KOPT-K1 (cell line): ENCODE data around the gene TTF1.
"Not testable (repeated sequence)": the region's sequence is repeated elsewhere in the genome, so short reads cannot be mapped to it uniquely, and the experiment has no call there.

Experiments used
- H3K27ac ChIP-seq: fragments of 200-600 bp; sonication (generic); 2 replicates; pipeline ENCODE4 v1.5.1; 2016; ENCODE audit warnings: antibody characterized with exemption, mild to moderate bottlenecking, low read depth, low read length; ENCODE audit not compliant: poor library complexity, severe bottlenecking
- H3K36me3 ChIP-seq: fragments of 200-600 bp; sonication (generic); 2 replicates; pipeline ENCODE4 v1.5.1; 2017; ENCODE audit warnings: antibody characterized with exemption, mild to moderate bottlenecking, low read length, moderate library complexity; ENCODE audit not compliant: insufficient read depth
- H3K9me3 ChIP-seq: fragments of 200-600 bp; sonication (generic); 2 replicates; pipeline ENCODE4 v1.5.1; 2017; ENCODE audit warnings: antibody characterized with exemption, low read length, mild to moderate bottlenecking; ENCODE audit not compliant: insufficient read depth, poor library complexity, severe bottlenecking

TTF1 gene

GRCh38 chr9:132391449-132391848 is 15.2 kb downstream of the TTF1 start:
- Histone ChIP-seq H3K27ac (no peak overlapping the region), H3K36me3 (peaks cover 97% of the 10 kb centered on the region), H3K9me3 (no peaks in the 10 kb centered on the region)

- Histone ChIP-seq H3K27ac (no peak overlapping the region), H3K36me3 (peaks cover 97% of the 10 kb centered on the region), H3K9me3 (no peaks in the 10 kb centered on the region)
Measured at GRCh38 chr9:132390966-132391365, 15.7 kb downstream of the TTF1 start.

GRCh38 chr9:132387133-132387532 is 19.5 kb downstream of the TTF1 start:
- Histone ChIP-seq H3K27ac (no peak overlapping the region), H3K36me3 (peaks cover 97% of the 10 kb centered on the region), H3K9me3 (no peaks in the 10 kb centered on the region)

- H3K9me3 ChIP-seq: no peaks in the 10 kb centered on the region
- H3K27ac ChIP-seq: peak overlapping the region; percentile 21
- peaks cover 97% of the 10 kb centered on the region for H3K36me3 ChIP-seq
Measured at GRCh38 chr9:132384376-132384775, 22.3 kb downstream of the TTF1 start.

- Histone ChIP-seq H3K27ac (peak overlapping the region; percentile 21), H3K9me3 (peaks cover 3% of the 10 kb centered on the region), H3K36me3 (peaks cover 97% of the 10 kb centered on the region)
Measured at GRCh38 chr9:132383462-132383883, 23.2 kb downstream of the TTF1 start.

GRCh38 chr9:132381966-132382541 is 24.6 kb downstream of the TTF1 start:
- Histone ChIP-seq H3K36me3 (peaks cover 97% of the 10 kb centered on the region), H3K9me3 (peaks cover 7% of the 10 kb centered on the region), H3K27ac (peak overlapping the region; percentile 50)

GRCh38 chr9:132378416-132378815 is 28.2 kb downstream of the TTF1 start:
- H3K9me3 ChIP-seq, H3K27ac ChIP-seq: not testable (repeated sequence)
- H3K36me3 ChIP-seq: peaks cover 89% of the 10 kb centered on the region

GRCh38 chr9:132377769-132378168 is 28.9 kb downstream of the TTF1 start:
- peaks cover 83% of the 10 kb centered on the region for H3K36me3 ChIP-seq
- not testable (repeated sequence) for H3K9me3 ChIP-seq, H3K27ac ChIP-seq

- H3K36me3 ChIP-seq: peaks cover 32% of the 10 kb centered on the region
- no peak overlapping the region for H3K27ac ChIP-seq
- no peaks in the 10 kb centered on the region for H3K9me3 ChIP-seq
Measured at GRCh38 chr9:132372177-132373095, 34.2 kb downstream of the TTF1 start.

GRCh38 chr9:132370592-132370991 is 36.0 kb downstream of the TTF1 start:
- H3K27ac ChIP-seq: no peak overlapping the region
- peaks cover 14% of the 10 kb centered on the region for H3K36me3 ChIP-seq
- no peaks in the 10 kb centered on the region for H3K9me3 ChIP-seq

- Histone ChIP-seq H3K36me3 (peaks cover 2% of the 10 kb centered on the region), H3K27ac (no peak overlapping the region), H3K9me3 (no peaks in the 10 kb centered on the region)
Measured at GRCh38 chr9:132369421-132369820, 37.2 kb downstream of the TTF1 start.

- H3K27ac ChIP-seq: no peak overlapping the region
Measured at GRCh38 chr9:132367613-132368313, 38.9 kb downstream of the TTF1 start.

GRCh38 chr9:132366481-132366880 is 40.2 kb downstream of the TTF1 start:
- no peaks in the 10 kb centered on the region for H3K9me3 ChIP-seq
- no peak overlapping the region for H3K27ac ChIP-seq
- no peaks in the 10 kb centered on the region for H3K36me3 ChIP-seq

More at GRCh38 chr9:132367613-132368313, 38.9 kb downstream of the TTF1 start:
- no peaks in the 10 kb centered on the region for H3K36me3 ChIP-seq
- no peaks in the 10 kb centered on the region for H3K9me3 ChIP-seq

- Histone ChIP-seq H3K36me3 (no peaks in the 10 kb centered on the region), H3K27ac (no peak overlapping the region), H3K9me3 (no peaks in the 10 kb centered on the region)
Measured at GRCh38 chr9:132365986-132366385, 40.7 kb downstream of the TTF1 start.

GRCh38 chr9:132364068-132364467 is 42.6 kb downstream of the TTF1 start:
- no peaks in the 10 kb centered on the region for H3K9me3 ChIP-seq
- no peak overlapping the region for H3K27ac ChIP-seq
- no peaks in the 10 kb centered on the region for H3K36me3 ChIP-seq
